BE2C (cell line): ENCODE results near the gene SRRD.

Experiments
- DNase-seq: peaks from one replicate; pipeline ENCODE4 v3.0.0-alpha.2; 2020
- H3K27me3 ChIP-seq: fragments of 250-450 bp; sonication (Bioruptor Pico); 2 replicates; pipeline ENCODE4 v1.5.1; 2020; ENCODE audit warnings: mild to moderate bottlenecking
- H3K36me3 ChIP-seq: fragments of 250-450 bp; sonication (Bioruptor Pico); 2 replicates; pipeline ENCODE4 v1.5.1; 2020; ENCODE audit warnings: mild to moderate bottlenecking
- H3K4me1 ChIP-seq: fragments of 250-450 bp; sonication (Bioruptor Pico); 2 replicates; pipeline ENCODE4 v1.5.1; 2020
- H3K4me3 ChIP-seq: 2 replicates; pipeline ENCODE4 v1.5.1; 2011; ENCODE audit warnings: low read depth, low read length
- H3K9me3 ChIP-seq: fragments of 250-450 bp; sonication (Bioruptor Pico); 2 replicates; pipeline ENCODE4 v1.5.1; 2020
- TF ChIP-seq, protein P1 (sequence below): IDR thresholded peaks from 2 replicates; pipeline ENCODE4 v1.5.1; 2012; ENCODE audit warnings: mild to moderate bottlenecking, low read depth, low read length

The SRRD gene

GRCh38 chr22:26515931-26516330 is 32.3 kb downstream of the SRRD start:
- H3K36me3 ChIP-seq: no peaks in the 10 kb centered on the region
- DNase-seq: no peak
- H3K4me1 ChIP-seq: peaks cover 3% of the 10 kb centered on the region; the same call in 1 of the 2 replicates
- H3K27me3 ChIP-seq: no peaks in the 10 kb centered on the region
- H3K9me3 ChIP-seq: no peaks in the 10 kb centered on the region
- TF ChIP-seq, protein P1, sequence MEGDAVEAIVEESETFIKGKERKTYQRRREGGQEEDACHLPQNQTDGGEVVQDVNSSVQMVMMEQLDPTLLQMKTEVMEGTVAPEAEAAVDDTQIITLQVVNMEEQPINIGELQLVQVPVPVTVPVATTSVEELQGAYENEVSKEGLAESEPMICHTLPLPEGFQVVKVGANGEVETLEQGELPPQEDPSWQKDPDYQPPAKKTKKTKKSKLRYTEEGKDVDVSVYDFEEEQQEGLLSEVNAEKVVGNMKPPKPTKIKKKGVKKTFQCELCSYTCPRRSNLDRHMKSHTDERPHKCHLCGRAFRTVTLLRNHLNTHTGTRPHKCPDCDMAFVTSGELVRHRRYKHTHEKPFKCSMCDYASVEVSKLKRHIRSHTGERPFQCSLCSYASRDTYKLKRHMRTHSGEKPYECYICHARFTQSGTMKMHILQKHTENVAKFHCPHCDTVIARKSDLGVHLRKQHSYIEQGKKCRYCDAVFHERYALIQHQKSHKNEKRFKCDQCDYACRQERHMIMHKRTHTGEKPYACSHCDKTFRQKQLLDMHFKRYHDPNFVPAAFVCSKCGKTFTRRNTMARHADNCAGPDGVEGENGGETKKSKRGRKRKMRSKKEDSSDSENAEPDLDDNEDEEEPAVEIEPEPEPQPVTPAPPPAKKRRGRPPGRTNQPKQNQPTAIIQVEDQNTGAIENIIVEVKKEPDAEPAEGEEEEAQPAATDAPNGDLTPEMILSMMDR: no peak
- H3K4me3 ChIP-seq: no peak overlapping the region

GRCh38 chr22:26516503-26516902 is 32.8 kb downstream of the SRRD start:
- H3K4me1 ChIP-seq: peaks cover 3% of the 10 kb centered on the region; the same call in 1 of the 2 replicates
- no peaks in the 10 kb centered on the region for H3K9me3 ChIP-seq
- no peak overlapping the region for H3K4me3 ChIP-seq
- TF ChIP-seq, protein P1: no peak
- no peaks in the 10 kb centered on the region for H3K27me3 ChIP-seq
- no peaks in the 10 kb centered on the region for H3K36me3 ChIP-seq
- no peak for DNase-seq

DNA sequence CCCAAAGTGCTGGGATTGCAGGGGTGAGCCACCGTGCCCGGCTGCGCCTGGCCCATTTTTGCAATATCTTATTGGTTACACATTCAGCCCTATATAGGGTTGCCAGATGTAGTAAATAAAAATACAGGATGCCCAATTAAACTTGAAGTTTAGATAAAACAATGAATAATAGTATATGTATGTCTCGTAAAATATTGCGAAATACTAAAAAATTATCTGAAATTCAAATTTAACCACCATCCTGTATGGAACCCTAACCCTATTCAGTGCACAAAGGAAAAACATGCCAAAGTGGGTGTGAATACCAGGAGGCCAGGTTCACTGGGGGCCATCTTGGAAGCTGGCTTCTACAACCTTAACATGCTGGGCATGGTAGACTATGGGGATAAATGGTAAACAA is 33.8 kb downstream of the SRRD start:
- peaks cover 3% of the 10 kb centered on the region; the same call in 1 of the 2 replicates for H3K4me1 ChIP-seq
- no peaks in the 10 kb centered on the region for H3K9me3 ChIP-seq
- TF ChIP-seq, protein P1: no peak
- no peaks in the 10 kb centered on the region for H3K27me3 ChIP-seq
- DNase-seq: no peak
- H3K36me3 ChIP-seq: no peaks in the 10 kb centered on the region
- H3K4me3 ChIP-seq: no peak overlapping the region

- H3K36me3 ChIP-seq: no peaks in the 10 kb centered on the region
- H3K9me3 ChIP-seq: no peaks in the 10 kb centered on the region
- H3K4me1 ChIP-seq: no peaks in the 10 kb centered on the region
- no peak for DNase-seq
- no peaks in the 10 kb centered on the region for H3K27me3 ChIP-seq
- TF ChIP-seq, protein P1: no peak
- no peak overlapping the region for H3K4me3 ChIP-seq
Measured at GRCh38 chr22:26522012-26522411, 38.3 kb downstream of the SRRD start.

GRCh38 chr22:26522592-26522991 is 38.9 kb downstream of the SRRD start:
- Histone ChIP-seq H3K36me3 (no peaks in the 10 kb centered on the region), H3K4me1 (no peaks in the 10 kb centered on the region), H3K4me3 (no peak overlapping the region), H3K9me3 (no peaks in the 10 kb centered on the region), H3K27me3 (no peaks in the 10 kb centered on the region)
- DNase-seq: no peak
- TF ChIP-seq, protein P1: no peak

GRCh38 chr22:26524870-26525269 is 41.2 kb downstream of the SRRD start:
- no peaks in the 10 kb centered on the region for H3K9me3 ChIP-seq
- no peak for DNase-seq
- no peaks in the 10 kb centered on the region for H3K36me3 ChIP-seq
- no peaks in the 10 kb centered on the region for H3K27me3 ChIP-seq
- no peaks in the 10 kb centered on the region for H3K4me1 ChIP-seq
- TF ChIP-seq, protein P1: no peak
- H3K4me3 ChIP-seq: no peak overlapping the region
